GM18951 (cell line): ENCODE results near the gene KLHL36.

ENCODE experiments used
- POLR2A ChIP-seq: IDR thresholded peaks from 4 replicates; pipeline ENCODE4 v1.6.1; 2011; ENCODE audit warnings: mild to moderate bottlenecking; ENCODE audit not compliant: insufficient read length, insufficient read depth; ENCODE audit errors: extremely low read depth
- in situ Hi-C: fragments of 300-500 bp; cut with MboI; formaldehyde crosslinking; loops from one replicate; pipeline ENCODE4 v1.12.0; 2022; ENCODE audit warnings: low sequenced_read_pairs, mixed read lengths, inconsistent platforms; ENCODE audit not compliant: unreplicated experiment

The KLHL36 gene

DNA sequence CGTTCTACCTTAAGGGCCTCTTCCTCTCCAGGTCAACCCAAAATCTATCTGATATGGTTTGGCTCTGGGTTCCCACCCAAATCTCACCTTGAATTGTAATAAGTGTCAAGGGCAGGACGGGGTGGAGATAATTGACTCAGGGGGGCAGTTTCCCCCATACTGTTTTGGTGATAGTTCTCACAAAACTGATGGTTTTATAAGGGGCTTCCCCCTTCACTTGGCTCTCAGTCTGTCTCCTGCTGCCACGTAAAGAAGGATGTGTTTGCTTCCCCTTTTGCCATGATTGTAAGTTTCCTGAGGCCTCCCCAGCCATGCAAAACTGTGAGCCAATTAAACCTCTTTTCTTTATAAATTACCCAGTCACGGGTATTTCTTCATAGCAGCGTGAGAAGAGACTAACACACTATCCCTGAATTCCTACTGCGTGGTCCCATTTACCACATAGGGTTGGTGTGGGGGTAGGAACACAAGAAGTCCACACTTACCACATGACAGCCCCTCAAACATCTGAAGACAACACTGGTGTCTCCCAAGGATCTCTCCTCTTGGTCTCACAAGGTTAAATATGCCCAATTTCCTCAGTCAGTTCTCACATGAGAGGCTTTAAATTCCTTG lies 38.6 kb upstream of the KLHL36 start:
- in situ Hi-C loops: no loop called here
- no peak for TF ChIP-seq POLR2A

GRCh38 chr16:84610376-84610775 lies 37.9 kb upstream of the KLHL36 start:
- no peak for TF ChIP-seq POLR2A
- in situ Hi-C loops: no loop called here

GRCh38 chr16:84611041-84611440 lies 37.3 kb upstream of the KLHL36 start:
- in situ Hi-C loops: no loop called here
- no peak for TF ChIP-seq POLR2A

DNA sequence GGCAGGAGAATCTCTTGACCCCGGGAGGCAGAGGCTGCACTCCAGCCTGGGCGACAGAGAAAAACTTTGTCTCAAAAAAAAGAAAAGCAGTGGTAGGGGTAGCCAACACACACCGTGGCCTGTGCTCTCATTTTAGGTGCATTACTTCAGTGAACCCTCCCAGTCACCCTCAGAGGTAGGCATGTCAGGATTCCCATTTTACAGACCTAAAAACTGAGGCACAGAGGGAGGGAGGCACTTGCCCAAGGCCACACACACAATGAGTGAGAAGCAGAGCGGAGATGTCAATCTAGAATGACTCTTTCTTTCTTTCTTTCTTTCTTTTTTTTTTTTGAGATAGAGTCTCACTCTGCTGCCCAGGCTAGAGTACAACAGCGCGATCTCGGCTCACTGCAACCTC lies 35.6 kb upstream of the KLHL36 start:
- no peak for TF ChIP-seq POLR2A
- in situ Hi-C loops: no loop called here

DNA sequence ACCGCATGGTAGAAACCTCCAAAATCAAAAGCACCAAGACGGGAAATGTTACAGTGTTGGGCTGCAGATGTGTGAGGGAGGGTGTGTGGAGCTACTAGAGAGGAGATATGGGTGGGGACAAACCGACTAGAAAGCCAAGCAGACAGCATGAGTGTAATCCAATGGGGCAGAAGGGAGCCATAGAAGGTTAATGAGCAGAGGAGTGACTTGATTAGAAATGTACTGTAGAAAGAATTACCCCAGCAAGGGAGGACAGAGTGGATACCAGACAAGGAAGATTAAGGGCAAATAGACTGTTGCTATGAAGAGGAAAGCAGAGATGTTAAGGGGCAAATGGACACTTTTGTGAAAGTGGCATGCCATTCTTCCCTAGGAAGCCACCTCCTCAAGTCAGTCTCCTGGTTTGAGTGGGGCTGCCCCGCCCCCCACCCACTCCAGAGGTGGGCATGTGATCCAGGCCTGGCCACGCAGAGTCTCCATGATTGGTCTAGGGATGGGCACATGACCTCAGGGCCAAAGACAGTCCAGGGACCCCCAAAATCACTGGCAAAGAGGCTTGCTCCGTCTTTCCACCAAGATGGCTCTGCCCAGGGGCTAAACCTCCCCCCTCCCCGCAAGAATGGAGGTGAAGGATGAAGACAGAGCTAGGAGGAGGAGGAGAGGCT lies 34.8 kb upstream of the KLHL36 start:
- TF ChIP-seq POLR2A: peak; percentile 14
- in situ Hi-C loops: no loop called here

DNA sequence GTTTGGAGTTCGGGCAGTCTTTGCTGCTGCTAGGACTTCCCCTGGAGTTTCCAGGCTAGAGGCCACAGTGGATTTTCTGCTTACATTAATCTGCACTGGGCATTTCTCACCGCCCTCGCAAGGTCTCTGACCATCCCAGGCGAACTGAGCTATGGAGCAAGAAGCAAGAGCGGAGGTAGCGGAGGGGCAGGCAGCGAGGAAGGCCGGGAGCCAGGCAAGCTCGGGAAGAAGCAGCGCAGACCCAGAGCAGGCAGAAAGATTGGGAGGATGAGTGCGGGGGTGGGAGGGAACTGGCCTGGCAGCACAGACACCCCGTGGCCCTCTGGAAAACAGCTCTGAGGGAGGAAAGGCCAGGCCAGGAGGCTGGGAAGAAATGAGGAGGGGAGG lies 34.2 kb upstream of the KLHL36 start:
- in situ Hi-C loops: no loop called here
- no peak for TF ChIP-seq POLR2A

DNA sequence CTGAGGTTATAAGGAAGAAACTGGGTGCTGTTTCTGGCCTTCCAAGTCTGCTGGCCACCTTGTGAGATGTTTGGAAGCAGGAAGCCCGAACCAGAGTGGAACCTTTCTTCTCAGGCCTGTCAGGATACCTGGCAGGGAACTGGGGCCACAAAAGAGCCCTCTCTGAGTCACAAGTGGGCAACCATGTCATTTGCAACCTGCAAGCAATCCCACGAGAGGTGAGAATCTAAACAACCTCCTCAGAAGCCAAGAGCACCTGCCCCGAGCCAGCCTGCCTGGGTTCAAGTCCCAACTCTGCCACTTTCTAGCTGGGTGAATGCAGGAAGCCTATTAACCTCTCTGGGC lies 33.7 kb upstream of the KLHL36 start:
- in situ Hi-C loops: no loop called here
- TF ChIP-seq POLR2A: no peak

DNA sequence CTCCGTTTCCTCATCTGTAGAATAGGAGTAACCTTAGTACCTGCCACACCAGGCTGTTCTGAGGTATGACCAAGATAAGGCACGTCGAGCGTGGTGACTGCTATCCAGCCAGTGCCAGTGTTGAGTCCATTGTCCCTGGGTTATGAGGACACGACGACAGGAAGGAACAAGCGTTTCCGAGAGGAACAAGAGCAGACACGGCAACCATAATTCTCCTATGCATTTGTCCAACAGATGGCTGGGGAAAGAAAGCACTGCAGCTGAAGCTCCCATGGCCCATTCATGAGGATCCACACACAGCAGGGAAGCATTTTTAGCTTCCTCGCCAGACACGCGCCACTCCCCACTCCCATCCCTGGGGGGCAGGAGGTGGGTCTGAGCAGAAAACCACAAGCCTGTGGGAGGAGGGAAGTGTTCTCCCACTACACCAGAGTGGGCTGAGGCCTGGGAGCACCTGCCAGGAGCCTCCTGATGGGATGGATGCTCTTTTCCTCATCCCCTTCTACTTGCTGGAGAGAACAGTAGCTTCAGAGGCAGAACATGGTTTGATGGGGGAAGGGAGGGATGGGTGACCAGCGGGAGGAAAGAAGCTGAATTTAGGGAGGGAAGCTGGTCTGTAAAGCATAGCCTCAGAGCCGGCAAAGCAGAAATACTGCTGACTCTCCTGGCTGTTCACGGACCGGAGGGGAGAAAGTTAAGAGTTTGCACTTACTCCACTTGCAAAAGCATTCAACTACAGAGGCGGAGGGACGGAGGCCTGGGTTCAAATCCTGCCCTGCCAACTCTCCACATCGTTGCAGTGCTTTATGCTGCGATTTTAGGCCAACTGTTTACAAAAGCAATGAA lies 33.1 kb upstream of the KLHL36 start:
- TF ChIP-seq POLR2A: no peak
- in situ Hi-C loops: no loop called here

- TF ChIP-seq POLR2A: no peak
- in situ Hi-C loops: no loop called here
Observed at GRCh38 chr16:84616515-84616914, 31.8 kb upstream of the KLHL36 start.

DNA sequence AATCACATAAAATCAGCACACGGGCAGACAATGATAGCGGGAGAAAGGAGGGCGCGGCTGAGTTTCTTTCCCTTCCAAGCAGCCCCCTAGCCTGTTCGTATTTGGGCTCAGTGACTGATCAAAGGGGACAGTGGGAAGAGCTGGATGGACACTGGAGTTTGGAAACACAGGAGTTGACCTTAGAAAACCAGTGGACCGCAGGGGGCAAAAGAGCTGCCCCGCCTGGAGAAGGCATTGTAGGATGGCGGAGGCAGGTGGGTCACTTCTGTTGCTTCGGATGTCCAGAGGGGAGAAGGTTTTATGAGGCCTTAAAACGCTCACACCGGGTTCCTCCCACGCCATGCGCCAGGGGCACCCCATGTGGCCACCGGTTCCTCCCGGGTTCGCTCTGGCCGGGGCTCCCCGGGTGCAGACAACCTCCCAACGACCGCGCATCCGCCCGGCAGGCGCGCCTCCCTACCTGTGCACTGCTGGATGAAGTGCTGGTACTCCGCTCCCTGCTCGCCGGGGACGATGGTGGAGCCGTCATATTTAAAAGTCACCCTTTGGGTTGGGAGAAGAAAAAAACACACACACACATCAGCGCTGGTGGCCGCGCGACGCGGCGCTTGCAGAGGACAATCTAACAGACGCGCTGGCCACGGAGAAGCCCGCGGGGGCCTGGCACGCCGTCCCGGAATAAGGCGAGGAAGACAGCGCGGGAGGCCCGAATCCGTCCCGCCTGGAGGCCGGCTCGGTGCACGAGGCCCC lies 31.1 kb upstream of the KLHL36 start:
- in situ Hi-C loops: no loop called here
- no peak for TF ChIP-seq POLR2A

DNA sequence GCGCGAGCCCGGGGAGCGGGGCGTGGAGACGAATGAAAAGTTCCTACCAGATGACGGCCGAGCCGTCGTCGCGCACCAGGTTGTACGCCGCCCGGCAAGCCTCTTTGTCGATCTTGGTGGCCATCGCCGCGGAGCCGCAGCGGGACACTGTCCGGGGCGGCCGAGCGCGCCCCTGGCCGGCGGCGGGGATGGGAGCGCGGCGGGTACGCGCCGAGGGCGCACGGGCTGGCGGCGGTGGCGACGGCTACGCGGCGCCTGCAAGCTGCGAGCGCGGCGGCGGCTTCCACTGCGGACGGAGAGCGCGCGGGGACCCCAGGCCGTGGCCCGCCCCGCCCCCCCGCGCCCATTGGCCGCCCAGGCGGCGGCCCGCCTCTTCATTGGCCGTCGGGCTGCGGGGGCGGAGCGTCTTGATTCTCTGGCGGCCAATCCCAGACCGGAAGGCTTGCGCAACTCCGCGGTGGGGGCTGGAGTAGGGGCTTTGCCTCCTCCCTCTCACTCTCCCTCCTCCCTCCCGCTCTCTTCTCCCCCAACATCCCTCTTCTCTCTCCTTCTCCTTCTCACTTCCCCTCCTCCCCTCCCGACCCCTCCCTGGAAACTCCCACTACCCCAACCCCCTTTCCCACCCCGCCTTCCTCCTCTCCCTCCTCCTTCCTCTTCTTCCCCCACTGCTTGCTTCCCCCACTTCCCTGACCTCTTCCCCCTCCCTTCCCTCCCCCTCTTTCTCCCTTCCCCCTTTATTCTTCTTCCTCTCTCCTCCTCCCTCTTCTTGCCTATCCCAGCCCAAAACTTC lies 30.3 kb upstream of the KLHL36 start, which contains the start of gene COTL1:
Gene COTL1, minus strand, starts transcription at position 288 of the 790 bp plus-strand sequence. Its CDS starts 164 bp downstream, at position 124.
- peak; percentile 98 for TF ChIP-seq POLR2A
- in situ Hi-C loops: no loop called here

DNA sequence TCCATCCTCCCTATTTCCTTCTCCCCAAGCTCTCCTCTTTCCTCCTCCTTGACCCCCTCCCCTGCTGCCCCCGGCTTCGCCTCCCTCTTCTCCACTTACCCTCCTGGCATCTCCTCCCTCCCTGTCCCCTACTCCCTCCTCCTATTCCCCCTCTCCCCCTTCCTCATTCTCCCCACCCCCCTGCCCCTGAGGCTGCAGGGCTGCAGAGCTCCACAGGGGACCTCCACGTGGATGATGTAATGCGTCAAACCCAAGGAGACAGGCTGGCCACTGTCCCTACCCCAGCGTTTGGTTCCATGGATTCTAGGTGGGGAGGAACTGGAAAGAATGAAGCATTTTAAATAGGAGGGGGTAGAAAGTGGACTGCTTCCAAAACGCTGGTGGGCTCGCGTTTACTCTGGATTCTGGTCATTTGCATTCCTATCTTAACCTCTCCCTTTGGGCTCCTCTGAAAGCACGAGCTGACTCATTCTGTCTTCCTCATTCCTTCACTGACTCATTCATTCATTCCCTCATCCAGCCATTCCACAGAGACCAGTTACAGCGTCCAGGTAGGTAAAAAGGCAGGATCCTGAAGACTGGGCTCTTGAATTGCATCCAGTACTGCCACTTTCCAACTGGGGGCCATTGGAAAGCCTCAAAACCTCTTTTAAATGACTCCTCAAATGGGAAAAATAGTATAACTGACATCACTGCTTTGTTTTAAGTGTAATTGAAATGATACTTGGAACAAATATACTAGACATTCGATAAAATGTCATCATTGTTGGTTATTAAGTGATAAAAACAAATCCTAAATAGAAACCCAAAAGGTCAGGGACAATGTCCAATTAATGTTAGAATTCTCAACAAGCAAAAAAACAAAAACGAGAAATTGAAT lies 29.5 kb upstream of the KLHL36 start:
- TF ChIP-seq POLR2A: no peak
- in situ Hi-C loops: no loop called here

DNA sequence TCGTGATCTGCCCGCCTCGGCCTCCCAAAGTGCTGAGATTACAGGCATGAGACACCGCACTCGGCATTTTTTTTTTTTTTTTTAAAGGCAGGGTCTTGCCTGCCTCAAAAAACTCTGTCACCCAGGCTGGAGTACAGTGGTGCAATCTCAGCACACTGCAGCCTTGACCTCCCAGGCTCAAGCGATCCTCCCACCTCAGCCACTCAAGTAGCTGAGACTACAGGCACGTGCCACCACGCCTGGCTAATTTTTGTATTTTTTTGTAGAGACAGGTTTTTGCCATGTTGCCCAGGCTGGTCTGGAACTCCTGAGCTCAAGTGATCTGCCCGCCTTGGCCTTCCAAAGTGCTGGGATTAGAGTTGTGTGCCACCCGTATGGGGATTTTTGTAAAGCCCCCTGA lies 27.4 kb upstream of the KLHL36 start:
- in situ Hi-C loops: loop anchor here (5.0 to 10.0 kb wide), 2 partner anchors 109 to 346 kb away; no protein-coding TSS in a partner anchor
